BLaER1 treated with 17β-estradiol and CSF1 and Interleukin-3, amounts not matched to agents 10 nM and 100 nM (cell line): ENCODE results near the gene OXA1L.
"Not testable (repeated sequence)": the region's sequence is repeated elsewhere in the genome, so short reads cannot be mapped to it uniquely, and the experiment has no call there.

Experiments used
- H3K27ac ChIP-seq, 11 experiments: shearing (Covaris generic); formaldehyde crosslinking; 2 replicates each; pipeline ENCODE4 v1.8.1; 2022
- H3K27me3 ChIP-seq, 11 experiments: shearing (Covaris generic); formaldehyde crosslinking; 2 replicates each; pipeline ENCODE4 v1.8.1; 2022
- H3K36me3 ChIP-seq, 11 experiments: shearing (Covaris generic); formaldehyde crosslinking; 2 replicates each; pipeline ENCODE4 v1.8.1; 2022
- H3K4me1 ChIP-seq, 10 experiments: shearing (Covaris generic); formaldehyde crosslinking; 2 replicates each; pipeline ENCODE4 v1.8.1; 2022
- H3K4me2 ChIP-seq, 11 experiments: shearing (Covaris generic); formaldehyde crosslinking; 2 replicates each; pipeline ENCODE4 v1.8.1; 2022
- H3K4me3 ChIP-seq, 10 experiments: shearing (Covaris generic); formaldehyde crosslinking; 2 replicates each; pipeline ENCODE4 v1.8.1; 2022
- H3K9ac ChIP-seq, 11 experiments: shearing (Covaris generic); formaldehyde crosslinking; 2 replicates each; pipeline ENCODE4 v1.8.1; 2022
- H3K9me3 ChIP-seq, 11 experiments: shearing (Covaris generic); formaldehyde crosslinking; replicated peaks in 1 of 11; 2 replicates each; pipeline ENCODE4 v1.8.1; 2022
- H4K20me1 ChIP-seq, 11 experiments: shearing (Covaris generic); formaldehyde crosslinking; 2 replicates each; pipeline ENCODE4 v1.8.1; 2022
- Cebpa-rat ChIP-seq, 11 experiments: shearing (Covaris generic); IDR thresholded peaks; 2 replicates each; pipeline ENCODE4 v1.8.1; 2022

Gene OXA1L

DNA sequence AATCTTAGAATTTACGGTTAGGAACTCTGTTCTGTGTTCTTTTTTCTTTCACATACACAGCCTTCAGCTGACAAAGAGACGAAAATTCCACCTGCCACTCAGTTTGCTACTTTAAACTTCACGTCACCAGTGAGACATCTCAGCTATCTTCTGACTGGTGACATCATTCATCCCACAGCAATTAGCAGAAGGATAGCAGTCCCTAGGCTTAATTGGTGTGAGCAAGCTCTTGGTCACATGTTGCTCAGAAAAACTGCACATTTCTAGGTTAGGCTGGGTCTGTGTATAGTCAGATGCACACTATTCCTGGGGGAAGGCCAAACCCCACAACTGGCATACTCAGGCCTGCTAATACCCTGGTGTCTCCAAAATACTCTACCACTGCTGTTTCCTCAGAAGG lies 24.8 kb downstream of the OXA1L start:
- peak overlapping the region in 10 of 11 experiments; percentile 12 to 76 (median 66); a peak in 17 of 22 replicates for H3K27ac ChIP-seq
- peaks cover 0 to 8% (median 0%) of the 10 kb centered on the region in 11 experiments; a peak in 2 of 22 replicates for H4K20me1 ChIP-seq
- H3K9me3 ChIP-seq, result peaks cover 0 to 17% (median 8%) of the 10 kb centered on the region in 11 experiments; a peak in 15 of 22 replicates
- H3K4me2 ChIP-seq, result peak overlapping the region in 10 of 11 experiments; percentile 26 to 91 (median 60); a peak in 16 of 22 replicates
- peaks cover 23 to 93% (median 36%) of the 10 kb centered on the region in 10 experiments for H3K4me1 ChIP-seq
- peak overlapping the region in 5 of 11 experiments; percentile 7 to 56 (median 32); a peak in 7 of 22 replicates for H3K9ac ChIP-seq
- H3K36me3 ChIP-seq, result peaks cover 0 to 36% (median 0%) of the 10 kb centered on the region in 11 experiments; a peak in 10 of 22 replicates
- no peak overlapping the region for H3K4me3 ChIP-seq
- no peaks in the 10 kb centered on the region for H3K27me3 ChIP-seq
- no peak for TF ChIP-seq Cebpa-rat (IDR thresholded peaks at IDR 0.05)

DNA sequence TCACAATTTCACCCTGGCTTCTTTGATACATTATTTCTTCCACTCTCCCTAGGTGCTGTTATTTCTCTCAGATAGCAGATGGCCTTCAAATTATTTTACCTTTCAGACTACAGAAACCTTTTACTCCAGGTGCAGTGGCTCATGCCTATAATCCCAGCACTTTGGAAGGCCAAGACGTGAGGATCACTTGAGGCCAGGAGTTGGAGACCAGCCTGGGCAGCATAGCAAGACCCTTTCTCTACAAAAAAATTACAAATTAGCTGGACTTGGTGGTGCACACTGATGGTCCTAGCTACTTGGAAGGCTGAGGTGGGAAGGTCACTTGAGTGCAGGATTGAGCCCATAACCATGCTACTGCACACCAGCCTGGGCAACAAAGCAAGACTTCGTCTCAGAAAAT lies 25.7 kb downstream of the OXA1L start:
- Histone ChIP-seq H3K4me1 (peaks cover 23 to 94% (median 39%) of the 10 kb centered on the region in 10 experiments), H3K9me3 (peaks cover 0 to 21% (median 8%) of the 10 kb centered on the region in 11 experiments; a peak in 15 of 22 replicates), H3K36me3 (peaks cover 0 to 40% (median 0%) of the 10 kb centered on the region in 11 experiments; a peak in 10 of 22 replicates), H3K27ac (peak overlapping the region in 6 of 11 experiments; percentile 0 to 73 (median 23); a peak in 8 of 22 replicates), H3K9ac (0 out of 22 replicates have a peak overlapping the region, but pooled peaks of 1 of the 11 experiments have one; percentile 9), H3K4me2 (peak overlapping the region in 4 of 11 experiments; percentile 50 to 91 (median 72); a peak in 8 of 22 replicates), H3K4me3 (no peak overlapping the region), H4K20me1 (peaks cover 0 to 11% (median 0%) of the 10 kb centered on the region in 11 experiments; a peak in 2 of 22 replicates), H3K27me3 (no peaks in the 10 kb centered on the region)
- TF ChIP-seq Cebpa-rat (IDR thresholded peaks at IDR 0.05), result no peak

DNA sequence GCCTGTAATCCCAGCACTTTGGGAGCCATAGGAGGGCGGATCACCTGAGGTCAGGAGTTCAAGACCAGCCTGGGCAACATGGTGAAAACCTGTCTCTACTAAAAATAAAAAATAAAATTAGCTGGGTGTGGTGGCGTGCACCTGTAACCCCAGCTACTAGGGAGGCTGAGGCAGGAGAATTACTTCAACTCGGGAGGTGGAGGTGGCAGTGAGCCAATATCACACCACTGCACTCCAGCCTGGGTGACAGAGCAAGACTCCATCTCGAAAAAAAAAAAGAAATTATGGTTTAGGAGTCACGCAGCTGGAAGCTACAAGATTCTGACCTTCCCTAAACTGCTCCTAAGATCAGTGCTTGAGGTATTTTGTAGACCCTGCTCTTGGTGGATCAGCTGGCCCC lies 27.1 kb downstream of the OXA1L start:
- peaks cover 0 to 21% (median 8%) of the 10 kb centered on the region in 11 experiments; a peak in 15 of 22 replicates for H3K9me3 ChIP-seq
- not testable (repeated sequence) for H3K4me3 ChIP-seq, H3K27me3 ChIP-seq, H3K27ac ChIP-seq, H3K9ac ChIP-seq
- peaks cover 0 to 47% (median 0%) of the 10 kb centered on the region in 11 experiments; a peak in 10 of 22 replicates for H3K36me3 ChIP-seq
- H3K4me1 ChIP-seq, result peaks cover 23 to 95% (median 52%) of the 10 kb centered on the region in 10 experiments
- H4K20me1 ChIP-seq, result peaks cover 0 to 14% (median 0%) of the 10 kb centered on the region in 11 experiments; a peak in 2 of 22 replicates
- peak overlapping the region in 2 of 11 experiments; percentile 30 to 56; a peak in 2 of 22 replicates for H3K4me2 ChIP-seq

DNA sequence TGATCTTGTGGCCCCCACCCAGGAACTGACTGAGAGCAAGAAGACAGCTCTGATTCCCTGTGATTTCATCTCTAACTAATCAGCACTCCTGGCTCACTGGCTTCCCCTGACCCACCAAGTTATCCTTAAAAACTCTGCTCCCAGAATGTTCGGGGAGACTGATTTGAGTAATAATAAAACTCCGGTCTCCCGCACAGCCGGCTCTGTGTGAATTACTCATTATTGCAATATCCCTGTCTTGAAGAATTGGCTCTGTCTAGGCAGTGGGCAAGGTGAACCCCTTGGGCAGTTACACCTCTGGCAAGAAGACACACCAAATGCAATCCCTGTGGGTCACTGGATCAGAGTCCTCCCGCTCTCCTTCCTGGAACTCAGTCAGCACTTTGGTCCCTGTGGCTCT lies 27.5 kb downstream of the OXA1L start:
- Histone ChIP-seq H3K4me2 (peak overlapping the region in 2 of 11 experiments; percentile 30 to 56; a peak in 4 of 22 replicates), H3K9me3 (peaks cover 0 to 21% (median 8%) of the 10 kb centered on the region in 11 experiments; a peak in 15 of 22 replicates), H3K27me3 (no peaks in the 10 kb centered on the region), H3K36me3 (peaks cover 0 to 47% (median 0%) of the 10 kb centered on the region in 11 experiments; a peak in 10 of 22 replicates), H3K27ac (no peak overlapping the region), H3K4me1 (peaks cover 23 to 95% (median 54%) of the 10 kb centered on the region in 10 experiments), H3K4me3 (no peak overlapping the region), H4K20me1 (peaks cover 0 to 18% (median 0%) of the 10 kb centered on the region in 11 experiments; a peak in 2 of 22 replicates), H3K9ac (no peak overlapping the region)
- no peak for TF ChIP-seq Cebpa-rat (IDR thresholded peaks at IDR 0.05)

DNA sequence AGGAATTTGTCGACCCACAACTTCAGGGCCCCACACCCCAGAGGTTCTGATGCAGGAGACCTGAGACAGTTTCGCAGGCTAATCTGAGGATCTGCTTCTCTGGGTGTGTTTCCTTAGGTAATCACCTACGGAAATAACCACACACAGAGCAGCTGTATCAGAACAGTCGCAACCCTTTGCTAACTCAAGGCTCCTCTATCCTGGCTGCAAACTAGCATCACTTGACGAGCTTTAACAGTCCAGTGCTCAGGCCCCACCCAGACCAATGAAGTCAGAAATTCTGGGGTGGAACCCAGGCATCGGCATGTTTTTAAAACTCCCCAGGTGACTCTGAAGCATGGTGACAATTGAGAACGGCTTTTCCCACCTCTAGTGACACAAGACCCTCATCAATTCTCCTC lies 28.1 kb downstream of the OXA1L start:
- H3K9ac ChIP-seq, result no peak overlapping the region
- TF ChIP-seq Cebpa-rat (IDR thresholded peaks at IDR 0.05), result no peak
- H3K27me3 ChIP-seq, result no peaks in the 10 kb centered on the region
- no peak overlapping the region for H3K4me3 ChIP-seq
- peaks cover 0 to 21% (median 8%) of the 10 kb centered on the region in 11 experiments; a peak in 15 of 22 replicates for H3K9me3 ChIP-seq
- no peak overlapping the region for H3K27ac ChIP-seq
- peak overlapping the region in 2 of 11 experiments; percentile 30 to 56; a peak in 4 of 22 replicates for H3K4me2 ChIP-seq
- H3K4me1 ChIP-seq, result peaks cover 22 to 95% (median 52%) of the 10 kb centered on the region in 10 experiments
- peaks cover 0 to 47% (median 0%) of the 10 kb centered on the region in 11 experiments; a peak in 10 of 22 replicates for H3K36me3 ChIP-seq
- H4K20me1 ChIP-seq, result peaks cover 0 to 20% (median 0%) of the 10 kb centered on the region in 11 experiments; a peak in 2 of 22 replicates

DNA sequence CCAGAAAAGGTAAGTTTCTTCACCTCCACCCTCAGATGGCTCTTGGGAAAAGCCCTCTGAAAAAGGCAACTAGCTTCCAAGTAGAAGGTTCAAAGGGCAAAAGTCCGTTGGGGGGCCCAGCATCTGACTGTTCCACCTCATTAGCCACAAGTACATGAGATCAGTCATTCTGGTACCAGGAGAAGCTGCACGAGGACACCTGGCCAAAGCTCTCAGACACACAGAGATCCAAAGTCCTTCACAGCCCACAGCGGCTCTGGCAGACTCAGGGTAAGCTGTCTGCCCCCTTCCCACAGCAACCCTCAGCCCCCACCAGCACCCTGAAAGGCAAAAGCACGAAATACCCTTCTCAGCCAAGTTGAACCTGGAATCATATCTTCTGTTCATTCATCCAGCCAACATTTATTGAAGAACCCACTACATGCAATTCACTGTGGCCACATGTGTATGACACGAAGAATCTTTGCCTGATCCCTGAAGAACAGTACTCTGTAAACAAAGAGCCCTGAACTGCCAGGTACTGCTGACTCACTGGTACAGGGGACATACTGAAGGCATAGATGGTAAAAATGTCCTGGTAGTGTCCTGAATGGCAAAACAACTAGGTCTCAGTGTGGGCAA lies 29.7 kb downstream of the OXA1L start:
- no peak overlapping the region for H3K27ac ChIP-seq
- H3K4me3 ChIP-seq, result no peak overlapping the region
- no peak overlapping the region for H3K9ac ChIP-seq
- peak overlapping the region in 5 of 11 experiments; percentile 12 to 88 (median 49); a peak in 6 of 22 replicates for H3K4me2 ChIP-seq
- H4K20me1 ChIP-seq, result peaks cover 0 to 25% (median 0%) of the 10 kb centered on the region in 11 experiments; a peak in 2 of 22 replicates
- peaks cover 0 to 21% (median 8%) of the 10 kb centered on the region in 11 experiments; a peak in 15 of 22 replicates for H3K9me3 ChIP-seq
- TF ChIP-seq Cebpa-rat (IDR thresholded peaks at IDR 0.05), result no peak
- H3K36me3 ChIP-seq, result peaks cover 0 to 49% (median 0%) of the 10 kb centered on the region in 11 experiments; a peak in 10 of 22 replicates
- H3K4me1 ChIP-seq, result peaks cover 7 to 97% (median 48%) of the 10 kb centered on the region in 10 experiments
- no peaks in the 10 kb centered on the region for H3K27me3 ChIP-seq

DNA sequence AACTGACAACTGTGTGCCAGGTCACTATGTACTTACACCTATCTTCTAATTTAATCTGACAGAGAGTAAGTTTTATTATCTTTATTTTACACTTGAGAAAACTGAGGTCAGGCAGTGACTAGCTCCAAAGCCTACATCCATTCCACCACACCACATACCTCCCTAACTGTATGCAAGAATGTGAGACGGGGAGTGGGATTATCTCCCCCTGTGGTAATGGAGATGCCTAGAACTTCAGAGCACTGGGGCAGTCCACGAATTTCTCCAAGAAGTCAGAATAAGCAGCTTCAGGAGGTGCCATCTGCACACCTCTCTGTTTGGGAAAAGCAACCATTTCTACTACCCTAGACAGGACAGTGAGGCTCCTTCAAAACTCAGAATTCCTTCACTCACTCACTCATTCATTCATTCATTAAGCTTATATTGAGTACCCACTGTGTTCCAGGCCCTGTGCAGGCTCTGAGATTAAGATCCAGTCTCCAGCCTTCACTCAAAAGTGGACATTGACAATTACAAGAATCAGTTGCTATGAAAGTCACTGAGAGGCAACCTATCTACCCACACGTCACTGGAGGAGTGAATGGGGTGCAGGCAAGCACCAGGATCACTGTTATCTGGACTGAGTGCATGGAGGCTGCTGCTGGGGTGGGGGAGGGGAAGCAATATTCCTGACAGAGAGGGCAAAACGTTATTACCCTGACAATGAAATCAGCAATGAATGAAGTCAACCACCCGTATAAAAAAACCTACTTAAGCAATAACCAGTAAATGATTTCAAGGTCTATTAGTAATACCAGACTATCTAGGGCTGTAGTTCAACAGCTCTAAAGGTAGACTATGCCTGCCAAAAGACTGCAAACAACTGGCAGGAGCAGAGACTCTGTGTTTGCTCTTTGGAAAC lies 30.8 kb downstream of the OXA1L start:
- TF ChIP-seq Cebpa-rat (IDR thresholded peaks at IDR 0.05), result no peak
- H3K9me3 ChIP-seq, result peaks cover 0 to 21% (median 8%) of the 10 kb centered on the region in 11 experiments; a peak in 15 of 22 replicates
- no peak overlapping the region for H3K9ac ChIP-seq
- no peaks in the 10 kb centered on the region for H3K27me3 ChIP-seq
- H3K4me2 ChIP-seq, result peak overlapping the region in 7 of 11 experiments; percentile 64 to 90 (median 86); a peak in 12 of 22 replicates
- H3K27ac ChIP-seq, result peak overlapping the region in 5 of 11 experiments; percentile 26 to 80 (median 57); a peak in 4 of 22 replicates
- H3K4me3 ChIP-seq, result no peak overlapping the region; a peak in 1 of 20 replicates
- peaks cover 0 to 97% (median 47%) of the 10 kb centered on the region in 10 experiments; a peak in 15 of 20 replicates for H3K4me1 ChIP-seq
- peaks cover 0 to 59% (median 0%) of the 10 kb centered on the region in 11 experiments; a peak in 10 of 22 replicates for H3K36me3 ChIP-seq
- H4K20me1 ChIP-seq, result peaks cover 0 to 25% (median 0%) of the 10 kb centered on the region in 11 experiments; a peak in 2 of 22 replicates
